SK-N-SH (cell line): ENCODE data around the gene PROKR1. TPM values are rescaled to one million over a fixed set of nuclear protein-coding genes. Genes with fewer than 3 reads are reported as not detected.

Source experiments
- CTCF ChIA-PET: fragments of 300-600, 350-600 bp; formaldehyde crosslinking; extraction: SDS; loops from one replicate; lab custom pipeline; 2021; lab: Yijun Ruan, JAX
- POLR2A ChIA-PET: fragments of 350-600 bp; sonication (Branson Sonifier 250); formaldehyde crosslinking; extraction: SDS; loops from one replicate; lab custom pipeline; 2020; ENCODE audit warnings: antibody characterized with exemption, inconsistent platforms; lab: Yijun Ruan, JAX
- DNase-seq: peaks from one replicate; pipeline ENCODE4 v3.0.0; 2012
- H2AFZ ChIP-seq: fragments of 200-600 bp; sonication (generic); 2 replicates; pipeline ENCODE4 v1.8.1; 2016; ENCODE audit warnings: antibody characterized with exemption, mild to moderate bottlenecking, low read depth
- H3F3A ChIP-seq: fragments of 200-600 bp; sonication (generic); replicated peaks from 2 replicates; pipeline ENCODE3; 2016; ENCODE audit warnings: antibody characterized with exemption, mild to moderate bottlenecking; ENCODE audit not compliant: insufficient read depth
- H3K27ac ChIP-seq, 2 experiments: fragments of 200-500 bp in 1 of 2; fragments of 200-600 bp in 1 of 2; sonication (Bioruptor generic) in 1 of 2; sonication (generic), shearing (Covaris generic) in 1 of 2; 2 replicates each; pipeline versions ENCODE4 v1.5.1 to v1.6.1; 2014 to 2016; ENCODE audit warnings: low read depth in 2 of 2, inconsistent platforms in 1 of 2, low read length in 1 of 2, mild to moderate bottlenecking in 1 of 2, mixed read lengths in 1 of 2
- H3K27me3 ChIP-seq: fragments of 200-600 bp; sonication (generic), shearing (Covaris generic); 2 replicates; pipeline ENCODE4 v1.6.1; 2016; ENCODE audit warnings: mixed run types; ENCODE audit not compliant: insufficient read depth
- H3K36me3 ChIP-seq, 2 experiments: fragments of 200-500 bp in 1 of 2; fragments of 200-600 bp in 1 of 2; sonication (Bioruptor generic) in 1 of 2; sonication (generic) in 1 of 2; replicated peaks in 1 of 2; 2 replicates each; pipeline versions ENCODE3 to v1.5.1; 2014 to 2016; ENCODE audit warnings: low read length in 1 of 2, mild to moderate bottlenecking in 1 of 2; ENCODE audit not compliant: insufficient read depth in 2 of 2, control insufficient read depth in 1 of 2
- H3K4me1 ChIP-seq, 2 experiments: fragments of 200-500 bp in 1 of 2; fragments of 200-600 bp in 1 of 2; sonication (Bioruptor generic) in 1 of 2; sonication (generic), shearing (Covaris generic) in 1 of 2; 2 replicates each; pipeline versions ENCODE4 v1.5.1 to v1.6.1; 2014 to 2016; ENCODE audit warnings: low read depth in 1 of 2, low read length in 1 of 2, mixed run types in 1 of 2; ENCODE audit not compliant: insufficient read depth in 2 of 2, control insufficient read depth in 1 of 2
- H3K4me2 ChIP-seq: fragments of 200-600 bp; sonication (generic), shearing (Covaris generic); 2 replicates; pipeline ENCODE4 v1.6.1; 2017; ENCODE audit warnings: mixed run types
- H3K4me3 ChIP-seq, 2 experiments: fragments of 200-500 bp in 1 of 2; fragments of 200-600 bp in 1 of 2; sonication (Bioruptor generic) in 1 of 2; sonication (generic), shearing (Covaris generic) in 1 of 2; 2 replicates each; pipeline versions ENCODE4 v1.5.1 to v1.8.1; 2014 to 2016; ENCODE audit warnings: low read depth in 2 of 2, inconsistent platforms in 1 of 2, low read length in 1 of 2, mild to moderate bottlenecking in 1 of 2, mixed read lengths in 1 of 2, moderate library complexity in 1 of 2
- H3K79me2 ChIP-seq: fragments of 200-600 bp; sonication (generic); 2 replicates; pipeline ENCODE4 v1.8.1; 2017; ENCODE audit warnings: mild to moderate bottlenecking; ENCODE audit not compliant: insufficient read depth
- H3K9ac ChIP-seq: fragments of 200-600 bp; sonication (generic); 2 replicates; pipeline ENCODE4 v1.6.1; 2017; ENCODE audit warnings: mixed run types
- H3K9me2 ChIP-seq: fragments of 200-600 bp; sonication (generic); 2 replicates; pipeline ENCODE4 v1.6.1; 2017; ENCODE audit warnings: mixed run types
- H3K9me3 ChIP-seq: fragments of 200-600 bp; sonication (generic); 2 replicates; pipeline ENCODE4 v1.6.1; 2017; ENCODE audit warnings: mixed run types, mild to moderate bottlenecking, moderate library complexity
- H4K20me1 ChIP-seq: fragments of 200-600 bp; sonication (generic); 2 replicates; pipeline ENCODE4 v1.6.1; 2017; ENCODE audit warnings: mild to moderate bottlenecking, mixed run types; ENCODE audit not compliant: insufficient read depth
- CHD2 ChIP-seq: fragments of 150-350 bp; IDR thresholded peaks from 2 replicates; pipeline ENCODE4 v1.6.1; 2018; ENCODE audit warnings: low read length; ENCODE audit not compliant: partially characterized antibody
- CTCF ChIP-seq: fragments of 200-600 bp; sonication (generic); IDR thresholded peaks from 2 replicates; pipeline ENCODE4 v1.6.1; 2017; ENCODE audit warnings: antibody characterized with exemption, mild to moderate bottlenecking, moderate library complexity
- EZH2phosphoT487 ChIP-seq: fragments of 200-600 bp; sonication (generic); IDR thresholded peaks from 2 replicates; pipeline ENCODE4 v1.6.1; 2017; ENCODE audit warnings: low read depth, mixed run types, mild to moderate bottlenecking, antibody characterized with exemption, moderate library complexity, borderline replicate concordance
- FOXM1 ChIP-seq: IDR thresholded peaks from 2 replicates; pipeline ENCODE4 v1.4.0; 2012; ENCODE audit warnings: low read depth, mild to moderate bottlenecking
- GATA2 ChIP-seq: sonication (generic); formaldehyde crosslinking; IDR thresholded peaks from 2 replicates; pipeline ENCODE4 v1.5.0; 2020; ENCODE audit warnings: mild to moderate bottlenecking, missing genetic modification reagents
- IRF3 ChIP-seq: fragments of 150-350 bp; IDR thresholded peaks from 2 replicates; pipeline ENCODE4 v1.6.1; 2016; ENCODE audit warnings: mild to moderate bottlenecking, low read depth, low read length
- JUND ChIP-seq: IDR thresholded peaks from 2 replicates; pipeline ENCODE4 v1.4.0; 2012
- MEF2A ChIP-seq: IDR thresholded peaks from 2 replicates; pipeline ENCODE4 v1.4.0; 2012; ENCODE audit warnings: low read depth, borderline replicate concordance
- NFIC ChIP-seq: IDR thresholded peaks from 2 replicates; pipeline ENCODE4 v1.4.0; 2012; ENCODE audit warnings: borderline replicate concordance
- NRF1 ChIP-seq: IDR thresholded peaks from 2 replicates; pipeline ENCODE4 v1.6.1; 2012; ENCODE audit warnings: low read depth, mild to moderate bottlenecking, low read length
- RCOR1 ChIP-seq: fragments of 150-350 bp; IDR thresholded peaks from 2 replicates; pipeline ENCODE4 v1.6.1; 2017; ENCODE audit warnings: antibody characterized with exemption, low read length
- RXRA ChIP-seq: IDR thresholded peaks from 2 replicates; pipeline ENCODE4 v1.4.0; 2012; ENCODE audit warnings: low read depth, mild to moderate bottlenecking, borderline replicate concordance
- SIN3A ChIP-seq: IDR thresholded peaks from 2 replicates; pipeline ENCODE4 v1.6.1; 2012; ENCODE audit warnings: low read depth, mild to moderate bottlenecking, low read length, moderate library complexity, borderline replicate concordance
- TEAD4 ChIP-seq: IDR thresholded peaks from 2 replicates; pipeline ENCODE4 v1.4.0; 2012; ENCODE audit warnings: mild to moderate bottlenecking, borderline replicate concordance; ENCODE audit not compliant: insufficient read depth
- USF1 ChIP-seq: IDR thresholded peaks from 2 replicates; pipeline ENCODE4 v1.4.0; 2012; ENCODE audit warnings: low read depth, borderline replicate concordance
- ZBTB33 ChIP-seq: IDR thresholded peaks from 2 replicates; pipeline ENCODE4 v1.4.0; 2012; ENCODE audit warnings: low read depth, borderline replicate concordance
- WGBS: methylation state at CpG from one replicate; pipeline ENCODE4 v1.1.6; 2017; ENCODE audit warnings: low lambda C conversion rate; 5-methylcytosine and 5-hydroxymethylcytosine counted together
- polyA plus RNA-seq, 3 experiments: library from polyadenylated mRNA; depleted of rRNA; stranded (reverse); fragments of >200 nt; gene quantifications; 2 replicates each; pipeline ENCODE4 v1.2.3, GENCODE V29; 2012

Gene PROKR1
- polyA plus RNA-seq, 1 of the 3 experiments (the other 2 are of a cell fraction): not detected

- no peak overlapping the region for H2AFZ ChIP-seq
- ChIA-PET POLR2A (no interaction called here), CTCF (no interaction called here)
- H3K9me2 ChIP-seq: no peaks in the 10 kb centered on the region
- no peak overlapping the region for H3K27ac ChIP-seq
- no peaks in the 10 kb centered on the region for H3F3A ChIP-seq
- no peaks in the 10 kb centered on the region for H3K36me3 ChIP-seq
- no peaks in the 10 kb centered on the region for H3K4me1 ChIP-seq
- no peak overlapping the region for H3K4me2 ChIP-seq
- no peaks in the 10 kb centered on the region for H3K9me3 ChIP-seq
- no peak overlapping the region for H3K4me3 ChIP-seq
- no peak for DNase-seq
- WGBS: 49% methylated on average over 2 of the region's 2 CpGs
- H3K9ac ChIP-seq: no peak overlapping the region
- H4K20me1 ChIP-seq: no peaks in the 10 kb centered on the region
- no peaks in the 10 kb centered on the region for H3K27me3 ChIP-seq
- TF ChIP-seq CTCF (no peak), JUND (no peak), IRF3 (no peak), NFIC (no peak), FOXM1 (no peak), RCOR1 (no peak), GATA2 (CRISPR knock-in tag) (no peak), SIN3A (no peak), ZBTB33 (no peak), USF1 (no peak), RXRA (no peak)
- no peaks in the 10 kb centered on the region for H3K79me2 ChIP-seq
Observed at GRCh38 chr2:68684197-68684596, 40.8 kb downstream of the PROKR1 start.

- ChIA-PET CTCF (no interaction called here), POLR2A (no interaction called here)
- Histone ChIP-seq H2AFZ (no peak overlapping the region), H3K4me2 (no peak overlapping the region), H3F3A (no peaks in the 10 kb centered on the region), H3K79me2 (no peaks in the 10 kb centered on the region), H3K9me3 (no peaks in the 10 kb centered on the region), H3K9ac (no peak overlapping the region), H3K4me1 (no peaks in the 10 kb centered on the region; a peak in 1 of 4 replicates), H3K36me3 (no peaks in the 10 kb centered on the region), H3K9me2 (no peaks in the 10 kb centered on the region), H3K4me3 (no peak overlapping the region), H3K27ac (no peak overlapping the region), H4K20me1 (no peaks in the 10 kb centered on the region), H3K27me3 (no peaks in the 10 kb centered on the region)
- no peak for DNase-seq
- 36% methylated on average over 5 of the region's 5 CpGs for WGBS
- TF ChIP-seq NRF1 (no peak), EZH2phosphoT487 (no peak), NFIC (no peak), MEF2A (no peak), TEAD4 (no peak), CHD2 (no peak)
Observed at GRCh38 chr2:68686178-68686577, 42.8 kb downstream of the PROKR1 start.
